Muscle layer of duodenum (tissue), 2 donors: Measurements from ENCODE around the gene MTX2.
"Not testable (repeated sequence)": the region's sequence is repeated elsewhere in the genome, so short reads cannot be mapped to it uniquely, and the experiment has no call there.

Source experiments
- H3K27ac ChIP-seq: one replicate; pipeline ENCODE4 v1.7.0; 2013; ENCODE audit warnings: mild to moderate bottlenecking, low read length
- H3K27me3 ChIP-seq: one replicate; pipeline ENCODE4 v1.7.0; 2013; ENCODE audit warnings: low read depth, mild to moderate bottlenecking, control low read depth, low read length
- H3K36me3 ChIP-seq, 2 donors: one replicate each; pipeline ENCODE4 v1.7.0; 2013; ENCODE audit warnings: low read length in 2 of 2, control low read depth in 1 of 2, mild to moderate bottlenecking in 1 of 2; ENCODE audit not compliant: insufficient read depth in 2 of 2, control insufficient read depth in 1 of 2
- H3K4me1 ChIP-seq, 2 donors: one replicate each; pipeline ENCODE4 v1.7.0; 2013; ENCODE audit warnings: low read length in 2 of 2, mild to moderate bottlenecking in 2 of 2, control low read depth in 1 of 2, moderate library complexity in 1 of 2; ENCODE audit not compliant: insufficient read depth in 2 of 2, control insufficient read depth in 1 of 2
- H3K4me3 ChIP-seq, 2 donors: one replicate each; pipeline ENCODE4 v1.7.0; 2013; ENCODE audit warnings: low read length in 2 of 2, low read depth in 1 of 2, mild to moderate bottlenecking in 1 of 2
- H3K9me3 ChIP-seq, 2 donors: one replicate each; pipeline ENCODE4 v1.7.0; 2013; ENCODE audit warnings: low read length in 2 of 2, control low read depth in 1 of 2, mild to moderate bottlenecking in 1 of 2; ENCODE audit not compliant: control insufficient read depth in 1 of 2
- donor health status: healthy.

The MTX2 gene

GRCh38 chr2:176330612-176331011, 61.4 kb downstream of the MTX2 start:
- Histone ChIP-seq H3K4me3 (no peak overlapping the region), H3K27ac (no peak overlapping the region), H3K36me3 (peaks cover 0 to 8% of the 10 kb centered on the region in 2 donors), H3K9me3 (no peaks in the 10 kb centered on the region), H3K27me3 (no peaks in the 10 kb centered on the region), H3K4me1 (no peaks in the 10 kb centered on the region)

- Histone ChIP-seq H3K9me3 (no peaks in the 10 kb centered on the region), H3K4me1 (no peaks in the 10 kb centered on the region), H3K27ac (no peak overlapping the region), H3K27me3 (no peaks in the 10 kb centered on the region), H3K4me3 (no peak overlapping the region), H3K36me3 (peaks cover 0 to 8% of the 10 kb centered on the region in 2 donors)
Observed at GRCh38 chr2:176331646-176332045, 62.4 kb downstream of the MTX2 start.

GRCh38 chr2:176334729-176335128, 65.5 kb downstream of the MTX2 start:
- Histone ChIP-seq H3K27ac (no peak overlapping the region), H3K27me3 (no peaks in the 10 kb centered on the region), H3K4me3 (no peak overlapping the region), H3K9me3 (peaks cover 0 to 2% of the 10 kb centered on the region in 2 donors), H3K4me1 (no peaks in the 10 kb centered on the region), H3K36me3 (peaks cover 10 to 19% of the 10 kb centered on the region in 2 donors)

- no peaks in the 10 kb centered on the region for H3K27me3 ChIP-seq
- no peak overlapping the region for H3K27ac ChIP-seq
- H3K9me3 ChIP-seq = peaks cover 0 to 2% of the 10 kb centered on the region in 2 donors
- peaks cover 10 to 17% of the 10 kb centered on the region in 2 donors for H3K36me3 ChIP-seq
- H3K4me1 ChIP-seq = no peaks in the 10 kb centered on the region
- no peak overlapping the region for H3K4me3 ChIP-seq
Observed at GRCh38 chr2:176338395-176338794, 69.2 kb downstream of the MTX2 start.

- H3K4me3 ChIP-seq = no peak overlapping the region
- peaks cover 10 to 16% of the 10 kb centered on the region in 2 donors for H3K36me3 ChIP-seq
- H3K9me3 ChIP-seq = peaks cover 0 to 2% of the 10 kb centered on the region in 2 donors
- H3K27ac ChIP-seq = no peak overlapping the region
- no peaks in the 10 kb centered on the region for H3K27me3 ChIP-seq
- H3K4me1 ChIP-seq = no peaks in the 10 kb centered on the region
Observed at GRCh38 chr2:176339208-176339607, 70.0 kb downstream of the MTX2 start.

GRCh38 chr2:176356251-176356650, 87.0 kb downstream of the MTX2 start:
- no peaks in the 10 kb centered on the region for H3K36me3 ChIP-seq
- H3K27me3 ChIP-seq = no peaks in the 10 kb centered on the region
- H3K9me3 ChIP-seq = no peaks in the 10 kb centered on the region
- H3K4me1 ChIP-seq = no peaks in the 10 kb centered on the region
- H3K27ac ChIP-seq = no peak overlapping the region
- no peak overlapping the region for H3K4me3 ChIP-seq

- H3K9me3 ChIP-seq = peaks cover 0 to 7% of the 10 kb centered on the region in 2 donors
- H3K27ac ChIP-seq = no peak overlapping the region
- no peaks in the 10 kb centered on the region for H3K4me1 ChIP-seq
- H3K4me3 ChIP-seq = no peak overlapping the region
- no peaks in the 10 kb centered on the region for H3K36me3 ChIP-seq
- no peaks in the 10 kb centered on the region for H3K27me3 ChIP-seq
Observed at GRCh38 chr2:176364273-176364977, 95.2 kb downstream of the MTX2 start.

- no peaks in the 10 kb centered on the region for H3K36me3 ChIP-seq
- H3K4me3 ChIP-seq = no peak overlapping the region
Observed at GRCh38 chr2:176368349-176368748, 99.1 kb downstream of the MTX2 start.

GRCh38 chr2:176370467-176371171, 101.4 kb downstream of the MTX2 start:
- no peak overlapping the region for H3K4me3 ChIP-seq
- no peaks in the 10 kb centered on the region for H3K4me1 ChIP-seq
- no peaks in the 10 kb centered on the region for H3K36me3 ChIP-seq
- H3K27me3 ChIP-seq = no peaks in the 10 kb centered on the region
- H3K9me3 ChIP-seq = peaks cover 0 to 7% of the 10 kb centered on the region in 2 donors
- no peak overlapping the region for H3K27ac ChIP-seq

More at GRCh38 chr2:176368349-176368748, 99.1 kb downstream of the MTX2 start:
- H3K4me1 ChIP-seq = no peaks in the 10 kb centered on the region
- peaks cover 0 to 7% of the 10 kb centered on the region in 2 donors for H3K9me3 ChIP-seq
- no peak overlapping the region for H3K27ac ChIP-seq
- no peaks in the 10 kb centered on the region for H3K27me3 ChIP-seq

GRCh38 chr2:176373155-176373554, 103.9 kb downstream of the MTX2 start:
- H3K9me3 ChIP-seq, H3K36me3 ChIP-seq, H3K4me3 ChIP-seq, H3K27me3 ChIP-seq, H3K27ac ChIP-seq, H3K4me1 ChIP-seq: not testable (repeated sequence)

- Histone ChIP-seq H3K27me3 (no peaks in the 10 kb centered on the region), H3K27ac (no peak overlapping the region), H3K4me3 (no peak overlapping the region), H3K36me3 (no peaks in the 10 kb centered on the region), H3K4me1 (no peaks in the 10 kb centered on the region), H3K9me3 (peaks cover 5 to 6% of the 10 kb centered on the region in 2 donors)
Observed at GRCh38 chr2:176378323-176378722, 109.1 kb downstream of the MTX2 start.
